HEK293 (cell line): ENCODE measurements around the gene PPBP.

Experiments used
- CTCF ChIA-PET: fragments of 350-600 bp; formaldehyde crosslinking; extraction: SDS; loops from one replicate; lab custom pipeline; 2021; ENCODE audit warnings: antibody characterized with exemption; lab: Yijun Ruan, JAX
- POLR2A ChIA-PET: fragments of 300-600 bp; formaldehyde crosslinking; extraction: SDS; loops from one replicate; lab custom pipeline; 2020; ENCODE audit warnings: antibody characterized with exemption, inconsistent platforms; lab: Yijun Ruan, JAX
- H3K27ac ChIP-seq: fragments of 200-500 bp; sonication (Bioruptor generic); 2 replicates; pipeline ENCODE4 v1.5.1; 2014; ENCODE audit warnings: low read depth, low read length, control low read depth, inconsistent platforms; ENCODE audit errors: extremely low read depth
- H3K36me3 ChIP-seq, 2 experiments: fragments of 200-500 bp in 1 of 2; sonication (Bioruptor generic) in 1 of 2; 1 replicate in 1 of 2; 2 replicates in 1 of 2; pipeline ENCODE4 v1.5.1; 2014 to 2017; ENCODE audit warnings: inconsistent platforms in 2 of 2, low read length in 2 of 2; ENCODE audit not compliant: control insufficient read depth in 2 of 2, insufficient read depth in 1 of 2
- H3K4me1 ChIP-seq: fragments of 200-500 bp; sonication (Bioruptor generic); 2 replicates; pipeline ENCODE4 v1.5.1; 2014; ENCODE audit warnings: mild to moderate bottlenecking, low read length, inconsistent platforms; ENCODE audit not compliant: control insufficient read depth, insufficient read depth
- H3K4me3 ChIP-seq: 2 replicates; pipeline ENCODE4 v1.5.1; 2011; ENCODE audit warnings: low read depth, mild to moderate bottlenecking, control low read depth, low read length, moderate library complexity
- H3K9me3 ChIP-seq: fragments of 200-500 bp; sonication (Bioruptor generic); 2 replicates; pipeline ENCODE4 v1.5.1; 2014; ENCODE audit warnings: low read depth, low read length, inconsistent platforms; ENCODE audit not compliant: control insufficient read depth, insufficient read depth
- INSM2 ChIP-seq: fragments of 450-650 bp; formaldehyde crosslinking; IDR thresholded peaks from 2 replicates; pipeline ENCODE4 v1.5.1; 2016; ENCODE audit warnings: missing biosample characterization, missing genetic modification characterization
- OSR2 ChIP-seq: fragments of 450-650 bp; formaldehyde crosslinking; IDR thresholded peaks from 2 replicates; pipeline ENCODE4 v1.5.1; 2016; ENCODE audit warnings: missing biosample characterization, missing genetic modification characterization
- REPIN1 ChIP-seq: fragments of 450-650 bp; formaldehyde crosslinking; IDR thresholded peaks from 2 replicates; pipeline ENCODE4 v1.5.1; 2017; ENCODE audit warnings: missing biosample characterization, missing genetic modification characterization, low read depth
- SETDB1 ChIP-seq: IDR thresholded peaks from one replicate; pipeline ENCODE4 v1.6.1; 2017; ENCODE audit warnings: mild to moderate bottlenecking, low read length, moderate library complexity, mixed read lengths; ENCODE audit not compliant: insufficient read length
- TCF7L2 ChIP-seq: IDR thresholded peaks from 2 replicates; pipeline ENCODE4 v1.6.1; 2011; ENCODE audit warnings: low read depth, mild to moderate bottlenecking, inconsistent platforms, low read length, moderate library complexity, borderline replicate concordance
- WT1 ChIP-seq: fragments of 450-650 bp; formaldehyde crosslinking; IDR thresholded peaks from 2 replicates; pipeline ENCODE4 v1.5.1; 2016; ENCODE audit warnings: missing biosample characterization, missing genetic modification characterization
- ZBTB1 ChIP-seq: fragments of 450-650 bp; formaldehyde crosslinking; IDR thresholded peaks from 2 replicates; pipeline ENCODE4 v1.5.1; 2016; ENCODE audit warnings: missing biosample characterization, missing genetic modification characterization
- ZFP3 ChIP-seq: fragments of 450-650 bp; formaldehyde crosslinking; IDR thresholded peaks from 2 replicates; pipeline ENCODE4 v1.5.1; 2016; ENCODE audit warnings: low read depth, missing biosample characterization, missing genetic modification characterization
- ZNF133 ChIP-seq: fragments of 450-650 bp; formaldehyde crosslinking; IDR thresholded peaks from 2 replicates; pipeline ENCODE4 v1.5.1; 2016; ENCODE audit warnings: missing biosample characterization, missing genetic modification characterization
- ZNF155 ChIP-seq: fragments of 450-650 bp; formaldehyde crosslinking; IDR thresholded peaks from 2 replicates; pipeline ENCODE4 v1.5.1; 2016; ENCODE audit warnings: missing biosample characterization, missing genetic modification characterization
- ZNF184 ChIP-seq: fragments of 450-650 bp; IDR thresholded peaks from 2 replicates; pipeline ENCODE4 v1.5.1; 2018; ENCODE audit warnings: missing biosample characterization, mild to moderate bottlenecking, missing genetic modification characterization
- ZNF202 ChIP-seq: fragments of 450-650 bp; formaldehyde crosslinking; IDR thresholded peaks from 2 replicates; pipeline ENCODE4 v1.5.1; 2016; ENCODE audit warnings: missing biosample characterization, missing genetic modification characterization, borderline replicate concordance
- ZNF350 ChIP-seq: fragments of 450-650 bp; formaldehyde crosslinking; IDR thresholded peaks from 2 replicates; pipeline ENCODE4 v1.5.0; 2017; ENCODE audit warnings: missing biosample characterization, mild to moderate bottlenecking, missing genetic modification characterization
- ZNF37A ChIP-seq: fragments of 450-650 bp; IDR thresholded peaks from 2 replicates; pipeline ENCODE4 v1.5.1; 2018; ENCODE audit warnings: missing biosample characterization, missing genetic modification characterization
- ZNF433 ChIP-seq: fragments of 450-650 bp; formaldehyde crosslinking; IDR thresholded peaks from 2 replicates; pipeline ENCODE4 v1.5.1; 2016; ENCODE audit warnings: missing biosample characterization, missing genetic modification characterization, low read depth
- ZNF501 ChIP-seq: fragments of 450-650 bp; formaldehyde crosslinking; IDR thresholded peaks from 2 replicates; pipeline ENCODE4 v1.5.1; 2016; ENCODE audit warnings: missing biosample characterization, missing genetic modification characterization
- ZNF530 ChIP-seq: fragments of 450-650 bp; formaldehyde crosslinking; IDR thresholded peaks from 2 replicates; pipeline ENCODE4 v1.5.1; 2016; ENCODE audit warnings: low read depth, missing biosample characterization, missing genetic modification characterization
- ZNF610 ChIP-seq: fragments of 450-650 bp; formaldehyde crosslinking; IDR thresholded peaks from 2 replicates; pipeline ENCODE4 v1.5.1; 2016; ENCODE audit warnings: missing biosample characterization, missing genetic modification characterization, borderline replicate concordance
- ZNF670 ChIP-seq: fragments of 450-650 bp; formaldehyde crosslinking; IDR thresholded peaks from 2 replicates; pipeline ENCODE4 v1.5.1; 2016; ENCODE audit warnings: missing biosample characterization, missing genetic modification characterization, low read depth
- ZNF704 ChIP-seq: fragments of 450-650 bp; formaldehyde crosslinking; IDR thresholded peaks from 2 replicates; pipeline ENCODE4 v1.5.1; 2016; ENCODE audit warnings: missing biosample characterization, missing genetic modification characterization
- TF ChIP-seq, protein P1 (sequence below): fragments of 450-650 bp; formaldehyde crosslinking; IDR thresholded peaks from 2 replicates; pipeline ENCODE4 v1.5.1; 2016; ENCODE audit warnings: missing biosample characterization, missing genetic modification characterization
- TF ChIP-seq, protein P2 (sequence below): fragments of 450-650 bp; formaldehyde crosslinking; IDR thresholded peaks from 2 replicates; pipeline ENCODE4 v1.5.1; 2016; ENCODE audit warnings: missing biosample characterization, missing genetic modification characterization

PPBP gene

DNA sequence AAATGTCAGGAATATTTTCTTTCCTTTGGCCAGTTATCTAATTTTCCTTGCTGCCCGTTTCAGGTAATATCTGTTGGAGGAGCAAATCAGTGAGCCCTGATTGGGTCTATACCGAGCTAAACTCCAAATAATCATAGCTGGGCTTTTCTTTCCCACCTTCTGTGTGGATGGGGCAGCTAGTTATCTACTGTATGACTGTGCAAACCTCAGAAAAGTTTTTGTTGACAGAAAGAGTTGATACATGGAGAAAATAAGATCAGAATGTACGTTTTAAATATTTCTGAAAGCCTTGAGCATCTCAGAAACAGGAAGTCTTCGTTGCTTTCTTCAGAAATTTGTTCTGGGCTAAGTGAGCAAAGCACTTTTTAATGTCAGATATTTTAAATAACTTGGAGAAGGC, 16.7 kb upstream of the PPBP start (continued):
- no peak for TF ChIP-seq ZNF350

DNA sequence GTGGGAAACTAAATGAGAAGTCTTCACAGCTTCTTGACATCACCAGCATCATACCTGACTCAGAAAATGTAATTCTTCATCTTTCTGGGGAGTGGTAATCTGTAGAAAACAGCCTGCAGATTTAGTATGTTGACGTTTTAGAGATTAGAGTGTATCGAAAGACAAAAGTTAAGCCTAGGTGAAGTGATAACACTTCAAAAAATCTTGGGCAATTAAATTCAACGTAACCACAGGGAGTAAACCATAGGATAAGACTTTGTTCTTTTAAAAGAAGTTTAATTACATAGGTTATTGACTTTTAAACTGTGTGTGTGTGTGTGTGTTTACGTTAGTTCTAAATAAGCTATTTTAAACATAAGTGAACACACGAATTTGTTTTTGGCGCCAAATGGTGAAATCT, 12.3 kb upstream of the PPBP start:
- H3K4me3 ChIP-seq, result no peak overlapping the region
- TF ChIP-seq WT1, result peak; percentile 91
- TF ChIP-seq, protein P1, sequence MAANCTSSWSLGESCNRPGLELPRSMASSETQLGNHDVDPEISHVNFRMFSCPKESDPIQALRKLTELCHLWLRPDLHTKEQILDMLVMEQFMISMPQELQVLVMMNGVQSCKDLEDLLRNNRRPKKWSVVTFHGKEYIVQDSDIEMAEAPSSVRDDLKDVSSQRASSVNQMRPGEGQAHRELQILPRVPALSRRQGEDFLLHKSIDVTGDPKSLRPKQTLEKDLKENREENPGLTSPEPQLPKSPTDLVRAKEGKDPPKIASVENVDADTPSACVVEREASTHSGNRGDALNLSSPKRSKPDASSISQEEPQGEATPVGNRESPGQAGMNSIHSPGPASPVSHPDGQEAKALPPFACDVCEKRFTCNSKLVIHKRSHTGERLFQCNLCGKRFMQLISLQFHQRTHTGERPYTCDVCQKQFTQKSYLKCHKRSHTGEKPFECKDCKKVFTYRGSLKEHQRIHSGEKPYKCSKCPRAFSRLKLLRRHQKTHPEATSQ, result no peak
- peak; percentile 51; the same call in 1 of the 2 replicates for TF ChIP-seq TCF7L2
- H3K4me1 ChIP-seq, result no peaks in the 10 kb centered on the region
- no peaks in the 10 kb centered on the region for H3K9me3 ChIP-seq
- no peak overlapping the region for H3K27ac ChIP-seq
- H3K36me3 ChIP-seq, result no peaks in the 10 kb centered on the region
- ChIA-PET CTCF (no interaction called here), POLR2A (no interaction called here)

GRCh38 chr4:73998040-73999011, 10.3 kb upstream of the PPBP start, which contains the start of gene CXCL5:
TSS of gene CXCL5 (minus strand) at chr4:73998677. CDS start at chr4:73998581, 96 bp downstream.
- Histone ChIP-seq H3K9me3 (no peaks in the 10 kb centered on the region), H3K4me1 (no peaks in the 10 kb centered on the region), H3K36me3 (no peaks in the 10 kb centered on the region), H3K27ac (no peak within 1 kb of the TSS), H3K4me3 (no peak within 1 kb of the TSS)
- CTCF ChIA-PET, result no interaction called here
- TF ChIP-seq ZBTB1 (no peak), ZNF155 (no peak), ZNF670 (tag by site-specific recombination) (no peak), ZNF501 (tag by site-specific recombination) (no peak), INSM2 (tag by site-specific recombination) (no peak), ZNF433 (tag by site-specific recombination) (no peak), ZNF133 (tag by site-specific recombination) (no peak), ZNF37A (tag by site-specific recombination) (no peak)
- TF ChIP-seq, protein P2, sequence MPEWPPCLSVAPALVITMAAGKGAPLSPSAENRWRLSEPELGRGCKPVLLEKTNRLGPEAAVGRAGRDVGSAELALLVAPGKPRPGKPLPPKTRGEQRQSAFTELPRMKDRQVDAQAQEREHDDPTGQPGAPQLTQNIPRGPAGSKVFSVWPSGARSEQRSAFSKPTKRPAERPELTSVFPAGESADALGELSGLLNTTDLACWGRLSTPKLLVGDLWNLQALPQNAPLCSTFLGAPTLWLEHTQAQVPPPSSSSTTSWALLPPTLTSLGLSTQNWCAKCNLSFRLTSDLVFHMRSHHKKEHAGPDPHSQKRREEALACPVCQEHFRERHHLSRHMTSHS, result no peak
- POLR2A ChIA-PET, result no interaction called here

DNA sequence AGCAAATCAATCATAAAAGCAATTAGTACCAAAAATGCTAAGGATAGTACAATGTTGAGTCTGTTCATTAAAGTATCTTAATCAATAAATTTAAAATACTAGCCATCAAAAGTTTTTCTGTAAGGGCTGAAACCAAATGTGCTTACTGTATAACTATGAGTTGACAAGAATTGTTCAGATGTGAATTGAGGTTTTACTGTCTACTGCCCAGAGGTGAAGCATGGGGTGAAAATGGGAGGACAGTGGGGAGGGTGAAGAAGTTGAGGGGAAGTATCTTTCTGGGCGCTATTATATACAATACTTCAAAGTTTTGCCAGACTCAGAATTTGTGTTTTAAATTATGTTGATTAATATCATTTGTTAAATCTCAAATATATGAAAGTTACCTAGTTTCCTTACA, 4.1 kb upstream of the PPBP start:
- no peak for TF ChIP-seq ZNF184 (tag by site-specific recombination)
- TF ChIP-seq ZNF610 (tag by site-specific recombination), result no peak
- TF ChIP-seq REPIN1 (tag by site-specific recombination), result no peak
- TF ChIP-seq ZNF704 (tag by site-specific recombination), result no peak
- TF ChIP-seq ZNF530 (tag by site-specific recombination), result no peak
- no peak for TF ChIP-seq ZNF202 (tag by site-specific recombination)
- TF ChIP-seq ZFP3, result no peak
- TF ChIP-seq SETDB1, result no peak
- TF ChIP-seq OSR2 (tag by site-specific recombination), result no peak
- H3K4me1 ChIP-seq, result peaks cover 7% of the 10 kb centered on the region
- no peaks in the 10 kb centered on the region for H3K36me3 ChIP-seq
- H3K9me3 ChIP-seq, result no peaks in the 10 kb centered on the region
- CTCF ChIA-PET, result no interaction called here
- no peak overlapping the region for H3K27ac ChIP-seq
- no peak overlapping the region for H3K4me3 ChIP-seq
- POLR2A ChIA-PET, result no interaction called here
